Renal cortical epithelial cell (primary cell): Measurements from ENCODE around the gene MDM2. TPM values are rescaled to one million over a fixed set of nuclear protein-coding genes. Genes with fewer than 3 reads are reported as not detected.
"Not testable (repeated sequence)": the region's sequence is repeated elsewhere in the genome, so short reads cannot be mapped to it uniquely, and the experiment has no call there.

Experiments used
- DNase-seq: peaks from one replicate; pipeline ENCODE4 v3.0.0-alpha.2; 2011; ENCODE audit warnings: low read depth
- total RNA-seq: library from RNA; depleted of rRNA; stranded (reverse); fragments of >200 nt; gene quantifications from 2 replicates; pipeline ENCODE4 v1.2.3, GENCODE V29; 2014

The MDM2 gene
- total RNA-seq, 1 donor from 2014 or later = 400 TPM

GRCh38 chr12:68825569-68826217 lies 17.7 kb downstream of the MDM2 start:
- no peak for DNase-seq

DNA sequence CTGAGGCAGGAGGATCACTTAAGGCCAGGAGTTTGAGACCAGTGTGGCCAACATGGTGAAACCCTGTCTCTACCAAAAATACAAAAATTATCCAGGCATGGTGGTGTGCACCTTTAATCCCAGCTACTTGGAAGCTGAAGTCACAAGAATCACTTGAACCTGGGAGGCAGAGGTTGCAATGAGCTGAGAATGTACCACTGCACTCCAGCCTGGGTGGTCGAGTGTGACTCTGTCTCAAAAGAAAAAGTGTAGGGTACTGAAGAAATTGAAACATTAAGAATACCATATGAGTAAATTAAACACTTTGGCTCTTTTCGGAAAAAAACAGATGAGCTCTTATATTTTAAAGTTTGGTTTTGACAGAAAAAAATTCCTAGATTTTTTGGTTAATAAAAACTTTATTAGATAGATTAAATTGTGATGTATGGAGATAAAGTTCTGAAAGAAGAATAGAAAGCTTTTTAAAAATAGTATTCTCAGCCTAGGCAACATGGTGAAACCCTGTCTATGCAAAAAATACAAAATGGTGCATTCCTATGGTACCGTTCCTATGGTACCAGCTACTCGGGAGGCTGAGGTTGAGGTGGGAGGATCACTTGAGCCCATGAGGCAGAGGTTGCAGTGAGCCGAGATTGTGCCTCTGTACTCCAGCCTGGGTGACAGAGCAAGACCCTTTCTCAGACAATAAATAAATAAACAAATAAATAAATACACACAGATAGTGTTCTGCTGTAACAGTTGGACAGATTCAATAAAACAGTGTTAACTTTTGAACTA lies 20.1 kb downstream of the MDM2 start:
- DNase-seq = no peak

DNA sequence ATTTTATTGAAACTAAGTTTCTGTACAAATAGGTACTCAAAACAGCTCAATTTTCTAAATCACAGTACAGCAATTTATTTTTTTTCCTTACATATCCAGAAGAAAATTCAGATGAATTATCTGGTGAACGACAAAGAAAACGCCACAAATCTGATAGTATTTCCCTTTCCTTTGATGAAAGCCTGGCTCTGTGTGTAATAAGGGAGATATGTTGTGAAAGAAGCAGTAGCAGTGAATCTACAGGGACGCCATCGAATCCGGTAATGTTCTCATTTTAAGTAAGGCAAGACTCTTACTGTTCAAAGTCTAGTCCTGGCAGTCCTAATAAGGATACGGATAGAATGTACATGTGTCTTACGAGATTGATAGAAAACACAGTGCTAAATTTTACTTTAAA lies 20.7 kb downstream of the MDM2 start:
- no peak for DNase-seq

DNA sequence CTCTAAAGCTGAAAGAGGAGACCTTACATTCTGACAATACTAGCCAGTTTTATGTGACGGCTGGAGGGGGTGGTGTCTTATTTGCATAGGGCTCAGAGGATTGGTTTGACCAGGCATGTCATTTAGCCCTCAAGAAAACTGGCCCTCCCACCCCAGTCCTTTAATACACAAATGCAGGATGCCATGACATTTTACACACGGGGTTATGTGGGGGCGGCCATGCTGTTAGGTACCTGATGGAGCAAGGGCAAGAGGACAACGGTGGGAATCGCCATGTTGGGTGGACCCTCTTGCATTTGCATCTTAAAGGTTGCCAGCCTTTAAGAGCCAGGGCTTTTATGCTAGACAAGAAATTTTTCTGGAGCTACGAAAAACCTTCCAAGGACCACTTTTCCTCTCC lies 23.3 kb downstream of the MDM2 start:
- DNase-seq = no peak

- no peak for DNase-seq
Observed at GRCh38 chr12:68831751-68832503, 23.9 kb downstream of the MDM2 start.

GRCh38 chr12:68832504-68832867 lies 24.5 kb downstream of the MDM2 start:
- no peak for DNase-seq

DNA sequence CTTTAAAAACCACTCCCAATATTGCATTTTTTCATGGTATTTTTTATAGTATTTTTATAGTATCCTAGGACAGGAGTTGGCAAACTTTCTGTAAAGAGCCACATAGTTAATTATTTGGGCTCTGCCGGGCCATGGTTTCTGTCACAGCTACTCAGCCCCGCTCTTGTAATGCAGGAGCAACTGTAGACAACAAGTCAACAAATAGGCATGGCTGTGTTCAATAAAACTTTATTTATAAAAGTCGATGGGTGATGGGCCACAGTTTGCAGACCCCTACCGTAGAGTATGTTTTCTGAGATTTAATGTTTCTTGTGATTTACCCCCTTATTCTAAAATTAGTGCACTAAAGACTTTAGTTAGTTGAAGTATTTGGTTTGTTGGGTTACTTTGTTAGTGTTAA lies 25.5 kb downstream of the MDM2 start:
- no peak for DNase-seq

DNA sequence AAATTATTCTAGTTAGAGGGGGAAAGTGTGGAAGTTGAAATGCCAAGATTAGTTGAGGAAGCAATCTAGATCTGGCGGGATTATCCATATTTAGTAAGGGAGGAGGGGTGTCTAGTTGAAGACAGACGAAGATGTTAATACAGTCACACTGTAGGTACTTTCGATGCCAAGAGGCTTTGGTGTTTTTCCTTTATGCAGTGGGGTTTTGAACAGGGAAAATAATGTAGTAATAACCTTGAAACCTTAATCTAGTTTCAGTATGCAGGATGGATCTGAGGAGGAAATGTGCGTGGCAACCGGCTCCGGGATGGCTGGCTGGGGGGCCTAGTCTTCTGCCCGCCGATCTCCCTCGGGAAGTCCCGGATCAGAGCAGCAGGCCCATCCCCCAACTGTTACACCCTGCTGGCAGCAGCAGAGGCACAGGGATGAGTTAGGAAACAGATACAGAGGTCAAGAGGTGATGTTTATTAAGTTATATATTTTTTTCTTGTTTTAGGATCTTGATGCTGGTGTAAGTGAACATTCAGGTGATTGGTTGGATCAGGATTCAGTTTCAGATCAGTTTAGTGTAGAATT lies 27.4 kb downstream of the MDM2 start:
- DNase-seq = no peak

GRCh38 chr12:68837215-68837614 lies 29.2 kb downstream of the MDM2 start:
- no peak for DNase-seq

- DNase-seq = no peak
Observed at GRCh38 chr12:68838046-68838886, 30.3 kb downstream of the MDM2 start.

DNA sequence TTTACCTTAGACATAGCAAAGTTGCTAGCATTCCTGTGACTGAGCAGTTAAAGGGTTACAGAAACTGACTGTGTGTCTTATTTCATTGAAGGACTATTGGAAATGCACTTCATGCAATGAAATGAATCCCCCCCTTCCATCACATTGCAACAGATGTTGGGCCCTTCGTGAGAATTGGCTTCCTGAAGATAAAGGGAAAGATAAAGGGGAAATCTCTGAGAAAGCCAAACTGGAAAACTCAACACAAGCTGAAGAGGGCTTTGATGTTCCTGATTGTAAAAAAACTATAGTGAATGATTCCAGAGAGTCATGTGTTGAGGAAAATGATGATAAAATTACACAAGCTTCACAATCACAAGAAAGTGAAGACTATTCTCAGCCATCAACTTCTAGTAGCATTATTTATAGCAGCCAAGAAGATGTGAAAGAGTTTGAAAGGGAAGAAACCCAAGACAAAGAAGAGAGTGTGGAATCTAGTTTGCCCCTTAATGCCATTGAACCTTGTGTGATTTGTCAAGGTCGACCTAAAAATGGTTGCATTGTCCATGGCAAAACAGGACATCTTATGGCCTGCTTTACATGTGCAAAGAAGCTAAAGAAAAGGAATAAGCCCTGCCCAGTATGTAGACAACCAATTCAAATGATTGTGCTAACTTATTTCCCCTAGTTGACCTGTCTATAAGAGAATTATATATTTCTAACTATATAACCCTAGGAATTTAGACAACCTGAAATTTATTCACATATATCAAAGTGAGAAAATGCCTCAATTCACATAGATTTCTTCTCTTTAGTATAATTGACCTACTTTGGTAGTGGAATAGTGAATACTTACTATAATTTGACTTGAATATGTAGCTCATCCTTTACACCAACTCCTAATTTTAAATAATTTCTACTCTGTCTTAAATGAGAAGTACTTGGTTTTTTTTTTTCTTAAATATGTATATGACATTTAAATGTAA lies 31.5 kb downstream of the MDM2 start:
- DNase-seq = no peak

DNA sequence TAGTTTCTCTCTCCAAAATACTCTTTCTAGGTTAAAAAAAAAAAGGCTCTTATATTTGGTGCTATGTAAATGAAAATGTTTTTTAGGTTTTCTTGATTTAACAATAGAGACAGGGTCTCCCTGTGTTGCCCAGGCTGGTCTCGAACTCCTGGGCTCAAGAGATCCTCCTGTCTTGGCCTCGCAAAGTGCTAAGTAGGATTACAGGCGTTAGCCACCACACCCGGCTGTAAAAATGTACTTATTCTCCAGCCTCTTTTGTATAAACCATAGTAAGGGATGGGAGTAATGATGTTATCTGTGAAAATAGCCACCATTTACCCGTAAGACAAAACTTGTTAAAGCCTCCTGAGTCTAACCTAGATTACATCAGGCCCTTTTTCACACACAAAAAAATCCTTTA lies 33.2 kb downstream of the MDM2 start:
- not testable (repeated sequence) for DNase-seq

GRCh38 chr12:68841717-68842116 lies 33.7 kb downstream of the MDM2 start:
- no peak for DNase-seq

DNA sequence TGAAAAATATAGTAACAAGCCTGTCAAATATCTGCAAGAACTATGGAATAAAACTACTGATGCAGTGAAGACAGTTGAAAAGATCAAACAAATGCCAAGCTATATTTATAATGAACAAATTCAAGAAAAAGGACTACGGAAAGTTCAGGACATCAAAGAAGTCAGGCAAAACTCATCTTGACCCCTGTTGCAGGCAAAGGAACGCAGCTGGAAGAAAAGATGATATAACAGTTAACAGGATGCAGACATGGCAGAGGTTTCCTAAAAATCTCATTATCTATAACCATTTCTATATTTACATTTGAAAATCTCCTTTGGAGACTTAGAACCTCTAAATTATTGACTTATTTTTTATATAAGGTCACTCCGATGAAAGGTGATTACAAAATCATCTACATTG lies 34.1 kb downstream of the MDM2 start:
- DNase-seq = no peak

DNA sequence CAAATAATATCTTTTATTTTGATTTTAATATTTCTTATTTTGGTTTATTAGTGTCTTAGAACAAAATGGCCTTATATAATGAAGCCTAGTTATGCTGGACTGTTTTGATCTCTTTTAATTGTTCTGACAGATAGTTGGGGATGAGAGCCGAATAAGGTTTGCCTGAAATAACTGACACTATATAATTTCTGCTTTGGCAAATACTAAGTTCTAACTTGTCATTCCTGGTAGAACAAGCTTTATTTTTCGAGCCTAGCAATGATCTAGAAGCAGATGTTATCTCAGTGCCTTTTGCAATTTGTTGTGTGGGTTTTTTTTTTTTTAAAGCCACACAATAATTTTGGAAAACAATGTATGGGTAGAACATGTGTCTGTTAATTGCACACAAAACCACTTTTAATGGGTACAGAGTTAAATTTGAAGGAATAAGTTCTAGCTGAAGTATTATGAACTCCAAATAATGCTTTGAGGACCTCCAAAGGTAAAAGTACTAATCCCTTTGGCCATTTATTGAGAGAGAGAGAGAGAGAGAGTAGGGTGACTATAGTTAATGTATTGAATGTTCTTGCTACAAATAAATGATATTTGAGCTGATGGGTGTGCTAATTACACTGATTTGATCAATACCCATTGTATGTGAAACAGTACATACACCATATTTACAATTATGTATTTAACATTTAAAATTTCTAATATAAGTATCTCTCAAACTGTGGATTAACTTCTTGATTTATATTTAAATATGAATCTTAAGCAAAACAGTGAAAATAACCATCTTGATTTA lies 35.0 kb downstream of the MDM2 start:
- DNase-seq = no peak

- no peak for DNase-seq
Observed at GRCh38 chr12:68844318-68844745, 36.4 kb downstream of the MDM2 start.

DNA sequence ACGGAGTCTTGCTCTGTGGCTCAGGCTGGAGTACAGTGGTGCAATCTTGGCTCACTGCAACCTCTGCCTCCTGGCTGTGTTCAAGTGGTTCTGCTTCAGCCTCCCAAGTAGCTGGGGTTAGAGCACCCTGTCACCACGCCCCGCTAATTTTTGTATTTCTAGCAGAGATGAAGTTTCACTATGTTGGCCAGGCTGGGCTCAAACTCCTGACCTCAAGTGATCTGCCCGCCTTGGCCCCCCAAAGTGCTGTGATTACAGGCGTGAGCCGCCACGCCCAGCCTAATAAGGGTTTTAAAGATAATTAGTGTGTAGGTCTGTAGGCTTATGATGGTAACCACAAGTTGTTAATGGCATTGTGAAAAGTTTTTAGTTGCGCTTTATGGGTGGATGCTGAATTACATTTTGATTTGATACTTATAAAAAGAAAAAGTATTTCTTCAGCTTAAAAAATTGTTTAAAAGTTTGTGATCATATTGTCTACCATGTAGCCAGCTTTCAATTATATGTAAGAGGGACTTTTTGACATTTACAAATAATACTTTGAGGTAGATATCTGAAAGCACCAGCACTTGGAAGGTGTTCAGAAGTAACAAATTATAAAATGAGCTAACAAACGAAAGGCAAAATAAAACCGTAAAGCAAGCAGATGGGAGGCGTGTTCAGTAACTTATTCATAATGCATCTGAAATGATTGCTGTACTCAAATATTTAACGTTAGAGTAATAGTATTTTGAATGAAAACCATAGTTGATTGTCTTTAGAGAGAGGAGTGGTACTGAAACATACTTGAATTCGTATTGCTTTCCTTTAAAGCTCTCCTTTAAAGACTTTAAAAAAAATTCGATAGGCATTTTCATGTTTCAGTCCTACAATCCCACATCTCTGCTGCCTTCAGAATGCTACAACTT lies 37.1 kb downstream of the MDM2 start:
- no peak for DNase-seq

DNA sequence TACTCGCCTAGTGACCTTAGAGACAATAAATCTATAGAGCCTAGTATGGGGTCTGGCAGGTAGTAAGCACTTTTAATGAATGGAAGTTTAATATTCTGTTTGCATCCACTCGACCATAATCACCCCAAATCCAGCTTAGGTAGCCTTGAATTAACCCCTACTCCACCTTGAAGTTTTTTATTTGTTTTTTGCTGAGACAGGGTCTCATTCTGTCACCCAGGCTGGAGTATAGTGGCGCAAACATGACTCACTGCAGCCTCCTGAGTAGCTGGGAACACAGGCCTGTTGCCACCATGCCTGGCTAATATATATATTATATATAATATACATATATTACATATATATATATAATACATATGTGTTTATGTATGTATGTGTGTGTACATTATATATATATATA lies 38.8 kb downstream of the MDM2 start:
- no peak for DNase-seq

DNA sequence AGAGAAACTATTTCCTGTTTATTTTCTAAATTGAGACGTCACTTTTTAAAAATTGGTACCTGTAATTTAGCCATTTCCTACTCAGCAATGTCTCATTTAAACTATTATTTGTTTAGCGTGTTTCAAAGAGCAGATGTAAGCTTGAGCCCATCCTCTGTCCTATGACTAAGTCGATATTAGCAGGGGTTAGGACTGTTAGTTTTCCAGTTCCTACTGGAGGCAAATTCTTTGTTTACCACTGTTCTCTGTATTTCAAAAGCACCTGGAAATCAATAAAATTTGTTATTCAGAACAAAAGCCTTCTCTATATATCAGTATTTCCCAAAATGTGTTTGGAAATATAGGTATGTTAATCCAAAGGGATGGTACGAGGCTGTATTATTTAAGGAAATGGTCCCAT lies 42.4 kb downstream of the MDM2 start:
- DNase-seq = no peak
